Endodermal cell (in vitro differentiated cells): ENCODE results near the gene DGKG. TPM values are rescaled to one million over a fixed set of nuclear protein-coding genes. Genes with fewer than 3 reads are reported as not detected.
A peak's percentile ranks its signal among the peaks of the same experiment; 100 is the strongest.

ENCODE experiments used
- DNase-seq: peaks from one replicate; pipeline ENCODE4 v3.0.0-alpha.2; 2017
- H3K27ac ChIP-seq: 2 replicates; pipeline ENCODE4 v1.5.1; 2013; ENCODE audit warnings: mild to moderate bottlenecking, low read depth, low read length, moderate library complexity
- H3K27me3 ChIP-seq: 2 replicates; pipeline ENCODE4 v1.6.1; 2013; ENCODE audit warnings: mild to moderate bottlenecking, low read length, moderate library complexity; ENCODE audit not compliant: insufficient read depth, control insufficient read depth, poor library complexity, severe bottlenecking
- H3K36me3 ChIP-seq: 2 replicates; pipeline ENCODE4 v1.7.0; 2013; ENCODE audit warnings: mild to moderate bottlenecking, low read length, moderate library complexity; ENCODE audit not compliant: control insufficient read depth, insufficient read depth
- H3K4me1 ChIP-seq: one replicate; pipeline ENCODE4 v1.7.0; 2013; ENCODE audit warnings: low read length; ENCODE audit not compliant: control insufficient read depth, insufficient read depth
- H3K4me3 ChIP-seq: 2 replicates; pipeline ENCODE4 v1.5.1; 2013; ENCODE audit warnings: mild to moderate bottlenecking, low read length, moderate library complexity
- H3K9ac ChIP-seq: 2 replicates; pipeline ENCODE4 v1.6.1; 2013; ENCODE audit warnings: mild to moderate bottlenecking, low read length, moderate library complexity; ENCODE audit not compliant: poor library complexity, severe bottlenecking; ENCODE audit errors: extremely low read depth
- H3K9me3 ChIP-seq: 2 replicates; pipeline ENCODE4 v1.6.1; 2013; ENCODE audit warnings: mild to moderate bottlenecking, low read length, moderate library complexity; ENCODE audit not compliant: control insufficient read depth
- H3K27ac Mint-ChIP-seq: 2 replicates; pipeline ENCODE4 v1.8.0; 2020; ENCODE audit warnings: mixed read lengths
- H3K27me3 Mint-ChIP-seq: 2 replicates; pipeline ENCODE4 v1.8.0; 2021; ENCODE audit warnings: mild to moderate bottlenecking, mixed read lengths; ENCODE audit not compliant: insufficient read depth
- H3K36me3 Mint-ChIP-seq: 2 replicates; pipeline ENCODE4 v1.8.0; 2020; ENCODE audit warnings: low read depth, mixed read lengths
- H3K4me1 Mint-ChIP-seq: 2 replicates; pipeline ENCODE4 v1.8.0; 2020; ENCODE audit warnings: mixed read lengths
- H3K4me3 Mint-ChIP-seq: 2 replicates; pipeline ENCODE4 v1.8.0; 2020; ENCODE audit warnings: mild to moderate bottlenecking, moderate library complexity, mixed read lengths
- H3K9me3 Mint-ChIP-seq: 2 replicates; pipeline ENCODE4 v1.8.0; 2020; ENCODE audit warnings: mild to moderate bottlenecking, mixed read lengths
- WGBS, 2 experiments: methylation state at CpG; one replicate each; pipeline versions ENCODE4 v1.1.5 to v1.1.7; 2013; ENCODE audit warnings: missing lambda C conversion rate in 2 of 2, mixed read lengths in 1 of 2; ENCODE audit not compliant: insufficient coverage in 1 of 2, insufficient read length in 1 of 2; 5-methylcytosine and 5-hydroxymethylcytosine counted together
- total RNA-seq, 2 donors: library from RNA; stranded (reverse); fragmentation: NEBNext Ultra II Directional in 1 of 2; extraction: Animal tissue kit (Norgen Biotek cat#: 25700) in 1 of 2; gene quantifications; 2 replicates in 1 of 2; 3 replicates in 1 of 2; pipeline ENCODE4 v1.2.1, GENCODE V29; 2021
- TF ChIP-seq, protein P1 (sequence below): fragments of 200-600 bp; sonication (generic); conservative IDR thresholded peaks from 2 replicates; pipeline ENCODE4 v1.5.0; 2021; ENCODE audit warnings: antibody characterized with exemption, mild to moderate bottlenecking

Gene DGKG
- total RNA-seq, 2 donors from 2014 or later: 0.86 to 1.8 TPM

DNA sequence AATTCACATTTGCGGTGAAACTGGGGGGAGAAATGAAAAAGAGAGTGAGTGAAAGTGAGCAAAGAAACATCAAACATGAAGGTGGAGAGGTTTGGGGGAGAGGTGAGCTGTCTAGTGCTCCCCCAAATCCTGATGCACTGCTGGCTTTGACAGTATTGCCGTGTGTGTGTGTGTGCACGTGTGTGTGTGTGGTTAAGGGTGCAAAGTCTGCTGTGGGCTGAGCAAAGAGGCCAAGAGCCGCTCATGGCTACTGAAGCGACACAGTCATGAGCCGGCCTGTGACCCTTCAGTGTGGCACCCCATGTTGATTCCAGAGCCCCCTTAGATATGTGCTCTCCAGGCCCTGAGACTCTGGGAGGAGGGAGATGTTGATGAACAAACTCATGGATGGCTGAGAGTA lies 94.3 kb downstream of the DGKG start:
- Histone ChIP-seq H3K4me3 (no peak overlapping the region), H3K36me3 (no peaks in the 10 kb centered on the region), H3K27me3 (no peaks in the 10 kb centered on the region), H3K9ac (no peak overlapping the region), H3K27ac (no peak overlapping the region), H3K9me3 (no peaks in the 10 kb centered on the region), H3K4me1 (no peaks in the 10 kb centered on the region)
- H3K36me3 Mint-ChIP-seq: no peaks in the 10 kb centered on the region
- no peak overlapping the region for H3K4me3 Mint-ChIP-seq
- TF ChIP-seq, protein P1, sequence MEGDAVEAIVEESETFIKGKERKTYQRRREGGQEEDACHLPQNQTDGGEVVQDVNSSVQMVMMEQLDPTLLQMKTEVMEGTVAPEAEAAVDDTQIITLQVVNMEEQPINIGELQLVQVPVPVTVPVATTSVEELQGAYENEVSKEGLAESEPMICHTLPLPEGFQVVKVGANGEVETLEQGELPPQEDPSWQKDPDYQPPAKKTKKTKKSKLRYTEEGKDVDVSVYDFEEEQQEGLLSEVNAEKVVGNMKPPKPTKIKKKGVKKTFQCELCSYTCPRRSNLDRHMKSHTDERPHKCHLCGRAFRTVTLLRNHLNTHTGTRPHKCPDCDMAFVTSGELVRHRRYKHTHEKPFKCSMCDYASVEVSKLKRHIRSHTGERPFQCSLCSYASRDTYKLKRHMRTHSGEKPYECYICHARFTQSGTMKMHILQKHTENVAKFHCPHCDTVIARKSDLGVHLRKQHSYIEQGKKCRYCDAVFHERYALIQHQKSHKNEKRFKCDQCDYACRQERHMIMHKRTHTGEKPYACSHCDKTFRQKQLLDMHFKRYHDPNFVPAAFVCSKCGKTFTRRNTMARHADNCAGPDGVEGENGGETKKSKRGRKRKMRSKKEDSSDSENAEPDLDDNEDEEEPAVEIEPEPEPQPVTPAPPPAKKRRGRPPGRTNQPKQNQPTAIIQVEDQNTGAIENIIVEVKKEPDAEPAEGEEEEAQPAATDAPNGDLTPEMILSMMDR: no peak
- H3K27me3 Mint-ChIP-seq: no peaks in the 10 kb centered on the region
- no peak overlapping the region for H3K27ac Mint-ChIP-seq
- no peak for DNase-seq
- no peaks in the 10 kb centered on the region for H3K9me3 Mint-ChIP-seq
- 87 to 100% methylated on average over 4 to 6 of the region's 6 CpGs for WGBS, 2 experiments
- H3K4me1 Mint-ChIP-seq: no peaks in the 10 kb centered on the region

DNA sequence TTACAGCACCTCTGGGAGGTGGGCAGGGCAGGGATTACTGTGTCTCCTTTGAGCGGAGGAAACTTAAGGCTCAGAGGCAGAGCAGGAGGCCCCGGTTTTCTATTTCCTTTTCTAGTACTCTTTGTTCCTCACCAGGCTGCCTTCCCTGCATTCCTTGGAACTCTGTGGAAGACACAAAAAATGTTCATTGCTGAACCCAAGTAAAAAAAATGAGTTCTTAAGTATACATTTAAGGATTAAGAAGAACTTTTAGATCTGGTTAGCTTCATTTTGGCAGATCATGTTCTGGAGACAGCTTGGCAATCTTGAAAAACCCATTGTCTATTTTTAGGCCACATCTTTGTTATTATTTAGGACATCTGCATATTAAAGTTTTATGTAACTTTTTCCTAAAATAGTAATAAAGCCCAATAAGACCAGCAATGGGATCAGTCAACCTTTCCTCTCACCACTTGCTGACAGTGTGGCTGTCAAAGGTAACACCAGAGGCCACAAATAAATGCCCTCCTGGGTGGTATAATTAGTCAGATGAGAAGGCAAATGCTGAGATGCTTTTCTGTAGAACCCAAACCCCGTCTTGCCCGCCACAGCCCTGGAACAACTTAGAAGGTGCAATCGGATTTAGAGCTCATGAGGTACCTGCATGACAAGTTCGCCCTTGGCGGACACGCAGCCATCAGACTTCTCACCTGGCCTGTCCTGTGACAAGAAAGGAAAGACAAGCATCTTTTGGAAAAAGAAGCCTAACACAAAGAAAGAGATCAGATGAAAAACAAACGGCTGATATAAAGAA lies 97.2 kb downstream of the DGKG start:
- Mint-ChIP-seq H3K36me3 (no peaks in the 10 kb centered on the region), H3K27me3 (peaks cover 8% of the 10 kb centered on the region), H3K4me3 (no peak overlapping the region), H3K9me3 (no peaks in the 10 kb centered on the region), H3K4me1 (peaks cover under 1% of the 10 kb centered on the region), H3K27ac (no peak overlapping the region)
- H3K9ac ChIP-seq: no peak overlapping the region
- H3K4me3 ChIP-seq: no peak overlapping the region
- H3K9me3 ChIP-seq: no peaks in the 10 kb centered on the region
- H3K4me1 ChIP-seq: no peaks in the 10 kb centered on the region
- H3K36me3 ChIP-seq: no peaks in the 10 kb centered on the region
- no peak overlapping the region for H3K27ac ChIP-seq
- TF ChIP-seq, protein P1: no peak
- H3K27me3 ChIP-seq: no peaks in the 10 kb centered on the region
- WGBS, 2 experiments: 90 to 92% methylated on average over 8 to 9 of the region's 9 CpGs
- DNase-seq: no peak

DNA sequence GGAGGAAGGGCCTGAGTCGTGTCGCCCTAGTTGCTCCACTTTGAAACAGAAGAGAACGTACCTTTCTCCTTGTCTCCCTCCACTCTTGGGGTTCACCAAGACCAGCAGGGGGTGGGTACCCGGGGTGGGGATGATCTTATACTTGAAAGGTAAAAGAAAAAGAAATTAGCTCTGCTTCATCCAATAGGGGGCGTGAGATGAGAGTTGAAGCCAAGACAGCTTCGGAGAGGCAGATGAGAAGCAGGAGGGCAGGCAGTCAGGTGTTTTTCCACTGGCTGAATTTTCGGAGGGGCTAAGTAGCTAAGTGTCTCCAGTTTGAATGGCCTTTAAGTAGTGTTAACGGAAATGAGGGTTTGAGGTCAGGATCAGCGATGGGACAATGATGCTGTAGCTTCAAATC lies 100.4 kb downstream of the DGKG start:
- DNase-seq: peak; percentile 76
- TF ChIP-seq, protein P1: peak; percentile 74
- WGBS, 2 experiments: 54 to 62% methylated on average over 5 to 9 of the region's 9 CpGs
- Histone ChIP-seq H3K4me3 (no peak overlapping the region), H3K4me1 (no peaks in the 10 kb centered on the region), H3K36me3 (no peaks in the 10 kb centered on the region), H3K9me3 (no peaks in the 10 kb centered on the region), H3K27me3 (no peaks in the 10 kb centered on the region), H3K27ac (no peak overlapping the region), H3K9ac (no peak overlapping the region)
- Mint-ChIP-seq H3K4me1 (peaks cover 10% of the 10 kb centered on the region), H3K27ac (no peak overlapping the region), H3K4me3 (no peak overlapping the region), H3K9me3 (no peaks in the 10 kb centered on the region), H3K36me3 (no peaks in the 10 kb centered on the region), H3K27me3 (peaks cover 24% of the 10 kb centered on the region)
